HEK293T (cell line): ENCODE results near the gene VPS13A.

Source experiments
- FOXA1 ChIP-seq: fragments of 450-650 bp; IDR thresholded peaks from 2 replicates; pipeline ENCODE4 v1.6.1; 2016; ENCODE audit warnings: mild to moderate bottlenecking
- SUZ12 ChIP-seq: fragments of 450-650 bp; IDR thresholded peaks from 2 replicates; pipeline ENCODE4 v1.6.1; 2016; ENCODE audit warnings: mild to moderate bottlenecking
- TARDBP ChIP-seq: fragments of 450-650 bp; IDR thresholded peaks from 2 replicates; pipeline ENCODE4 v1.6.1; 2016
- ZNF384 ChIP-seq: fragments of 450-650 bp; IDR thresholded peaks from 2 replicates; pipeline ENCODE4 v1.6.1; 2016

- TF ChIP-seq SUZ12 (no peak), TARDBP (no peak), ZNF384 (no peak), FOXA1 (no peak)
Observed at GRCh38 chr9:77399964-77400363, 222.6 kb downstream of the VPS13A start.
